Ureter (tissue), 1 donor: ENCODE data around the gene HTRA2. TPM values are rescaled to one million over a fixed set of nuclear protein-coding genes. Genes with fewer than 3 reads are reported as not detected.

Source experiments
- DNase-seq: peaks from one replicate; pipeline ENCODE4 v3.0.0-alpha.2; 2020; ENCODE audit warnings: low spot score
- total RNA-seq: library from RNA; stranded (reverse); gene quantifications from one replicate; pipeline ENCODE4 v1.2.4, GENCODE V29; 2023
- donor health status: DM: yes; HTN: yes; CAD: no.

HTRA2 gene
- total RNA-seq, 1 donor from 2014 or later: 22.4 TPM

GRCh38 chr2:74542978-74543377 is 13.2 kb downstream of the HTRA2 start:
- DNase-seq: no peak

GRCh38 chr2:74544634-74545033 is 14.9 kb downstream of the HTRA2 start:
- DNase-seq: no peak

GRCh38 chr2:74546004-74546403 is 16.3 kb downstream of the HTRA2 start:
- DNase-seq: no peak

GRCh38 chr2:74548285-74548899 is 18.7 kb downstream of the HTRA2 start:
- no peak for DNase-seq

- DNase-seq: peak; percentile 67
Measured at GRCh38 chr2:74548900-74549826, 19.4 kb downstream of the HTRA2 start.

- DNase-seq: no peak
Measured at GRCh38 chr2:74550231-74550630, 20.5 kb downstream of the HTRA2 start.

- DNase-seq: no peak
Measured at GRCh38 chr2:74551530-74551929, 21.8 kb downstream of the HTRA2 start.

GRCh38 chr2:74551942-74552913 is 22.5 kb downstream of the HTRA2 start:
- no peak for DNase-seq

GRCh38 chr2:74552914-74553811 is 23.4 kb downstream of the HTRA2 start:
- no peak for DNase-seq

- DNase-seq: peak; percentile 87
Measured at GRCh38 chr2:74553892-74554819, 24.4 kb downstream of the HTRA2 start, which contains the start of the genes DOK1 and LOXL3. TSS of gene DOK1 (plus strand) at chr2:74554720. CDS start at chr2:74554755, 35 bp downstream. TSS of gene LOXL3 (minus strand) at chr2:74553942. CDS start at chr2:74552634, 1,308 bp downstream.

GRCh38 chr2:74554820-74555531 is 25.2 kb downstream of the HTRA2 start:
- DNase-seq: peak; percentile 67

GRCh38 chr2:74555610-74556103 is 25.9 kb downstream of the HTRA2 start:
- DNase-seq: no peak

- DNase-seq: no peak
Measured at GRCh38 chr2:74556159-74556558, 26.4 kb downstream of the HTRA2 start.

GRCh38 chr2:74556831-74557370 is 27.2 kb downstream of the HTRA2 start:
- DNase-seq: no peak

- DNase-seq: no peak
Measured at GRCh38 chr2:74558284-74559230, 28.8 kb downstream of the HTRA2 start.

GRCh38 chr2:74559912-74560311 is 30.2 kb downstream of the HTRA2 start:
- no peak for DNase-seq

- no peak for DNase-seq
Measured at GRCh38 chr2:74560591-74560990, 30.9 kb downstream of the HTRA2 start.
